KOPT-K1 (cell line): ENCODE data around the gene SYVN1.
A peak's percentile ranks its signal among the peaks of the same experiment; 100 is the strongest.
"Not testable (repeated sequence)": the region's sequence is repeated elsewhere in the genome, so short reads cannot be mapped to it uniquely, and the experiment has no call there.

Experiments used
- H3K27ac ChIP-seq: fragments of 200-600 bp; sonication (generic); 2 replicates; pipeline ENCODE4 v1.5.1; 2016; ENCODE audit warnings: antibody characterized with exemption, mild to moderate bottlenecking, low read depth, low read length; ENCODE audit not compliant: poor library complexity, severe bottlenecking
- H3K36me3 ChIP-seq: fragments of 200-600 bp; sonication (generic); 2 replicates; pipeline ENCODE4 v1.5.1; 2017; ENCODE audit warnings: antibody characterized with exemption, mild to moderate bottlenecking, low read length, moderate library complexity; ENCODE audit not compliant: insufficient read depth
- H3K9me3 ChIP-seq: fragments of 200-600 bp; sonication (generic); 2 replicates; pipeline ENCODE4 v1.5.1; 2017; ENCODE audit warnings: antibody characterized with exemption, low read length, mild to moderate bottlenecking; ENCODE audit not compliant: insufficient read depth, poor library complexity, severe bottlenecking

SYVN1 gene

GRCh38 chr11:65134240-65134951 is at the start of gene SYVN1:
TSS of gene SYVN1 (minus strand) at chr11:65134519. CDS start at chr11:65133601, 918 bp downstream.
- Histone ChIP-seq H3K36me3 (peaks cover 37% of the 10 kb centered on the region), H3K27ac (peak within 1 kb of the TSS; percentile 92)

GRCh38 chr11:65183201-65183891 is 49.0 kb upstream of the SYVN1 start:
- Histone ChIP-seq H3K27ac (no peak overlapping the region), H3K9me3 (no peaks in the 10 kb centered on the region), H3K36me3 (peaks cover 27% of the 10 kb centered on the region)

More at GRCh38 chr11:65134240-65134951, at the start of gene SYVN1:
- no peaks in the 10 kb centered on the region for H3K9me3 ChIP-seq

GRCh38 chr11:65182258-65183170 is 48.2 kb upstream of the SYVN1 start:
- Histone ChIP-seq H3K27ac (peak overlapping the region; percentile 82), H3K36me3 (peaks cover 20% of the 10 kb centered on the region), H3K9me3 (no peaks in the 10 kb centered on the region)

- no peaks in the 10 kb centered on the region for H3K9me3 ChIP-seq
- H3K27ac ChIP-seq: peak within 1 kb of the TSS; percentile 82
- peaks cover 13% of the 10 kb centered on the region for H3K36me3 ChIP-seq
Observed at GRCh38 chr11:65181569-65182257, 47.4 kb upstream of the SYVN1 start, which contains the start of gene CAPN1. TSS of gene CAPN1 (plus strand) at chr11:65181928. CDS start at chr11:65182702, 774 bp downstream.

GRCh38 chr11:65180877-65181568 is 46.7 kb upstream of the SYVN1 start:
- Histone ChIP-seq H3K27ac (peak overlapping the region; percentile 82), H3K36me3 (peaks cover 6% of the 10 kb centered on the region), H3K9me3 (no peaks in the 10 kb centered on the region)

GRCh38 chr11:65174571-65175010 is 40.3 kb upstream of the SYVN1 start:
- not testable (repeated sequence) for H3K9me3 ChIP-seq, H3K27ac ChIP-seq, H3K36me3 ChIP-seq

GRCh38 chr11:65172600-65172999 is 38.3 kb upstream of the SYVN1 start:
- H3K9me3 ChIP-seq: no peaks in the 10 kb centered on the region
- H3K27ac ChIP-seq: no peak overlapping the region
- H3K36me3 ChIP-seq: no peaks in the 10 kb centered on the region

- no peaks in the 10 kb centered on the region for H3K9me3 ChIP-seq
- no peaks in the 10 kb centered on the region for H3K36me3 ChIP-seq
- no peak within 1 kb of the TSS for H3K27ac ChIP-seq
Observed at GRCh38 chr11:65170058-65170534, 35.8 kb upstream of the SYVN1 start, which contains the start of gene SPDYC. TSS of gene SPDYC (plus strand) at chr11:65170233. CDS start at chr11:65171358, 1,125 bp downstream.

- Histone ChIP-seq H3K9me3 (no peaks in the 10 kb centered on the region), H3K27ac (no peak overlapping the region), H3K36me3 (no peaks in the 10 kb centered on the region)
Observed at GRCh38 chr11:65169164-65169641, 34.9 kb upstream of the SYVN1 start.

GRCh38 chr11:65167656-65168055 is 33.3 kb upstream of the SYVN1 start:
- no peaks in the 10 kb centered on the region for H3K9me3 ChIP-seq
- H3K27ac ChIP-seq: no peak overlapping the region
- no peaks in the 10 kb centered on the region for H3K36me3 ChIP-seq

- no peaks in the 10 kb centered on the region for H3K9me3 ChIP-seq
- no peak overlapping the region for H3K27ac ChIP-seq
- H3K36me3 ChIP-seq: no peaks in the 10 kb centered on the region
Observed at GRCh38 chr11:65166893-65167292, 32.6 kb upstream of the SYVN1 start.

GRCh38 chr11:65165410-65166317 is 31.3 kb upstream of the SYVN1 start:
- Histone ChIP-seq H3K27ac (no peak overlapping the region), H3K36me3 (no peaks in the 10 kb centered on the region), H3K9me3 (no peaks in the 10 kb centered on the region)

- Histone ChIP-seq H3K27ac (no peak overlapping the region), H3K9me3 (no peaks in the 10 kb centered on the region), H3K36me3 (no peaks in the 10 kb centered on the region)
Observed at GRCh38 chr11:65163684-65164083, 29.4 kb upstream of the SYVN1 start.
